MCF 10A (cell line): Measurements from ENCODE around the gene FHIP1B. TPM values are rescaled to one million over a fixed set of nuclear protein-coding genes. Genes with fewer than 3 reads are reported as not detected.

ENCODE experiments used
- BruUV-seq: library from RNA; stranded (reverse); fragments of 400-500 nt; replicated peaks from 2 replicates; lab custom pipeline; 2021; lab: Mats Ljungman, UMichigan
- CTCF ChIA-PET: fragments of 300-600 bp; sonication (Branson Sonifier 250); formaldehyde crosslinking; extraction: SDS; loops from one replicate; lab custom pipeline; 2021; ENCODE audit warnings: antibody characterized with exemption, inconsistent platforms; lab: Yijun Ruan, JAX
- POLR2A ChIA-PET: fragments of 300-600, 350-650 bp; sonication (Branson Sonifier 250); formaldehyde crosslinking; extraction: SDS; loops from one replicate; lab custom pipeline; 2020; ENCODE audit warnings: antibody characterized with exemption, inconsistent platforms; lab: Yijun Ruan, JAX
- DNase-seq: peaks from one replicate; pipeline ENCODE4 v3.0.0-alpha.2; 2018; ENCODE audit not compliant: unreplicated experiment
- H3K27ac Mint-ChIP-seq: one replicate; pipeline ENCODE4 v1.8.0; 2022; ENCODE audit warnings: mild to moderate bottlenecking, low read depth, mixed read lengths; ENCODE audit not compliant: unreplicated experiment
- H3K27me3 Mint-ChIP-seq: one replicate; pipeline ENCODE4 v1.8.0; 2022; ENCODE audit warnings: mixed read lengths; ENCODE audit not compliant: insufficient read depth, unreplicated experiment
- H3K36me3 Mint-ChIP-seq: one replicate; pipeline ENCODE4 v1.8.0; 2022; ENCODE audit warnings: mild to moderate bottlenecking, moderate library complexity, mixed read lengths; ENCODE audit not compliant: insufficient read depth, unreplicated experiment
- H3K4me1 Mint-ChIP-seq: one replicate; pipeline ENCODE4 v1.8.0; 2022; ENCODE audit warnings: mixed read lengths; ENCODE audit not compliant: insufficient read depth, unreplicated experiment
- H3K4me3 Mint-ChIP-seq: one replicate; pipeline ENCODE4 v1.8.0; 2022; ENCODE audit warnings: mild to moderate bottlenecking, moderate library complexity, mixed read lengths; ENCODE audit not compliant: unreplicated experiment
- H3K9me3 Mint-ChIP-seq: one replicate; pipeline ENCODE4 v1.8.0; 2022; ENCODE audit warnings: mixed read lengths; ENCODE audit not compliant: unreplicated experiment
- CTCF ChIP-seq: fragments of 200-600 bp; IDR thresholded peaks from one replicate; pipeline ENCODE4 v1.8.0; 2022; ENCODE audit warnings: antibody characterized with exemption, mild to moderate bottlenecking; ENCODE audit not compliant: unreplicated experiment
- intact Hi-C: fragments of 100-400 bp; cut with micrococcal nuclease; formaldehyde crosslinking; loops from 2 replicates; pipeline ENCODE4 v1.14.1; 2022
- total RNA-seq: library from RNA; stranded (reverse); gene quantifications from 2 replicates; pipeline ENCODE4 v1.2.3, GENCODE V29; 2022

Gene FHIP1B
- total RNA-seq, 1 experiment from 2014 or later, result 44.6 TPM

GRCh38 chr11:6232899-6233298 is 1.5 kb downstream of the FHIP1B start:
- intact Hi-C loops, result no loop called here
- no TSS peak for BruUV-seq
- H3K27me3 Mint-ChIP-seq, result no peaks in the 10 kb centered on the region

GRCh38 chr11:6229911-6230310 is 4.5 kb downstream of the FHIP1B start:
- Mint-ChIP-seq H3K4me3 (no peak overlapping the region), H3K9me3 (no peaks in the 10 kb centered on the region), H3K36me3 (no peaks in the 10 kb centered on the region), H3K27me3 (no peaks in the 10 kb centered on the region), H3K4me1 (peaks cover 45% of the 10 kb centered on the region), H3K27ac (no peak overlapping the region)
- intact Hi-C loops, result no loop called here
- CTCF ChIA-PET, result interaction anchor here (1.6 to 1.7 kb wide), 3 partner anchors 9 to 133 kb away, joined by 4 to 6 read pairs (median 5); no protein-coding TSS in a partner anchor
- POLR2A ChIA-PET, result interaction anchor here (0.8 to 1.8 kb wide), 2 partner anchors 10 to 90 kb away, joined by 3 to 5 read pairs; no protein-coding TSS in a partner anchor
- BruUV-seq, result no TSS peak
- no peak for TF ChIP-seq CTCF
- DNase-seq, result no peak

More at GRCh38 chr11:6232899-6233298, 1.5 kb downstream of the FHIP1B start:
- ChIA-PET CTCF (interaction anchor here (0.6 to 7.6 kb wide), 4 partner anchors 11 to 82 kb away, joined by 5 to 50 read pairs (median 9); no protein-coding TSS in a partner anchor), POLR2A (interaction anchor here (1.3 to 5.7 kb wide), 4 partner anchors 12 to 156 kb away, joined by 4 to 59 read pairs (median 36); partner anchors contain the start of gene CAVIN3)
- Mint-ChIP-seq H3K9me3 (no peaks in the 10 kb centered on the region), H3K36me3 (no peaks in the 10 kb centered on the region), H3K4me1 (peaks cover 26% of the 10 kb centered on the region), H3K4me3 (peak overlapping the region; percentile 94), H3K27ac (peak overlapping the region; percentile 93)
- no peak for TF ChIP-seq CTCF
- DNase-seq, result no peak

- H3K9me3 Mint-ChIP-seq, result no peaks in the 10 kb centered on the region
- H3K27me3 Mint-ChIP-seq, result no peaks in the 10 kb centered on the region
- TF ChIP-seq CTCF, result no peak
- peaks cover 4% of the 10 kb centered on the region for H3K36me3 Mint-ChIP-seq
- no peak for DNase-seq
- H3K27ac Mint-ChIP-seq, result no peak overlapping the region
- BruUV-seq, result no TSS peak
- POLR2A ChIA-PET, result interaction anchor here (1.8 kb wide), 1 partner anchor 8 kb away, joined by 5 read pairs; no protein-coding TSS in a partner anchor
- peaks cover 43% of the 10 kb centered on the region for H3K4me1 Mint-ChIP-seq
- CTCF ChIA-PET, result interaction anchor here (0.7 to 1.6 kb wide), 6 partner anchors 8 to 174 kb away, joined by 3 to 5 read pairs (median 4); no protein-coding TSS in a partner anchor
- intact Hi-C loops, result no loop called here
- H3K4me3 Mint-ChIP-seq, result no peak overlapping the region
Measured at GRCh38 chr11:6228520-6228919, 5.9 kb downstream of the FHIP1B start.

GRCh38 chr11:6225896-6226295 is 8.5 kb downstream of the FHIP1B start:
- CTCF ChIA-PET, result interaction anchor here (0.7 to 1.8 kb wide), 6 partner anchors 9 to 1632 kb away, joined by 3 to 7 read pairs (median 3); no protein-coding TSS in a partner anchor
- no peak overlapping the region for H3K4me3 Mint-ChIP-seq

More at GRCh38 chr11:6225896-6226295, 8.5 kb downstream of the FHIP1B start:
- H3K4me1 Mint-ChIP-seq, result peaks cover 32% of the 10 kb centered on the region
- H3K9me3 Mint-ChIP-seq, result no peaks in the 10 kb centered on the region
- H3K27me3 Mint-ChIP-seq, result no peaks in the 10 kb centered on the region
- no peak for TF ChIP-seq CTCF
- H3K36me3 Mint-ChIP-seq, result peaks cover 22% of the 10 kb centered on the region
- no peak overlapping the region for H3K27ac Mint-ChIP-seq
- DNase-seq, result no peak
- POLR2A ChIA-PET, result interaction anchor here (1.0 kb wide), 1 partner anchor 10 kb away, joined by 3 read pairs; no protein-coding TSS in a partner anchor
- intact Hi-C loops, result no loop called here
- BruUV-seq, result no TSS peak
